NCI-H69 (cell line): ENCODE data around the gene TNRC6A.
"Not testable (repeated sequence)": the region's sequence is repeated elsewhere in the genome, so short reads cannot be mapped to it uniquely, and the experiment has no call there.

Experiments used
- DNase-seq: peaks from one replicate; lab custom pipeline; 2025; lab: John Stamatoyannopoulos, UW

TNRC6A gene

GRCh38 chr16:24845726-24846547, 116.5 kb downstream of the TNRC6A start, which contains the start of gene SLC5A11:
SLC5A11 (plus strand) TSS chr16:24845963; CDS start chr16:24858644, 12,681 bp downstream.
- DNase-seq = no peak

GRCh38 chr16:24846548-24847357, 117.3 kb downstream of the TNRC6A start:
- no peak for DNase-seq

- no peak for DNase-seq
Measured at GRCh38 chr16:24847358-24847664, 117.9 kb downstream of the TNRC6A start.

GRCh38 chr16:24848065-24848464, 118.6 kb downstream of the TNRC6A start:
- DNase-seq = no peak

- DNase-seq = no peak
Measured at GRCh38 chr16:24849641-24850040, 120.2 kb downstream of the TNRC6A start.

GRCh38 chr16:24850289-24850938, 121.0 kb downstream of the TNRC6A start:
- DNase-seq = no peak

- peak; percentile 29 for DNase-seq
Measured at GRCh38 chr16:24851700-24852099, 122.2 kb downstream of the TNRC6A start.

GRCh38 chr16:24852281-24852721, 122.8 kb downstream of the TNRC6A start:
- DNase-seq = peak; percentile 69

GRCh38 chr16:24853169-24853824, 123.8 kb downstream of the TNRC6A start:
- no peak for DNase-seq

GRCh38 chr16:24853830-24854229, 124.4 kb downstream of the TNRC6A start:
- peak; percentile 79 for DNase-seq

- DNase-seq = no peak
Measured at GRCh38 chr16:24854607-24855171, 125.2 kb downstream of the TNRC6A start.

GRCh38 chr16:24855678-24856077, 126.2 kb downstream of the TNRC6A start:
- no peak for DNase-seq

- DNase-seq = not testable (repeated sequence)
Measured at GRCh38 chr16:24856871-24857270, 127.4 kb downstream of the TNRC6A start.

- DNase-seq = no peak
Measured at GRCh38 chr16:24858219-24859041, 129.0 kb downstream of the TNRC6A start.

- DNase-seq = no peak
Measured at GRCh38 chr16:24861461-24861860, 132.0 kb downstream of the TNRC6A start.

- DNase-seq = no peak
Measured at GRCh38 chr16:24863582-24864437, 134.4 kb downstream of the TNRC6A start.

- no peak for DNase-seq
Measured at GRCh38 chr16:24869033-24869432, 139.6 kb downstream of the TNRC6A start.

- no peak for DNase-seq
Measured at GRCh38 chr16:24871891-24872290, 142.4 kb downstream of the TNRC6A start.

- no peak for DNase-seq
Measured at GRCh38 chr16:24873028-24873427, 143.6 kb downstream of the TNRC6A start.

GRCh38 chr16:24875466-24875865, 146.0 kb downstream of the TNRC6A start:
- DNase-seq = no peak
